ENCODE data around the gene BCR. TPM values are rescaled to one million over a fixed set of nuclear protein-coding genes. Genes with fewer than 3 reads are reported as not detected.

BCR gene
- total and polyA plus RNA-seq, 2 of the 4 experiments (the other 2 are of a cell fraction), result 28.9 to 44.6 TPM

DNA sequence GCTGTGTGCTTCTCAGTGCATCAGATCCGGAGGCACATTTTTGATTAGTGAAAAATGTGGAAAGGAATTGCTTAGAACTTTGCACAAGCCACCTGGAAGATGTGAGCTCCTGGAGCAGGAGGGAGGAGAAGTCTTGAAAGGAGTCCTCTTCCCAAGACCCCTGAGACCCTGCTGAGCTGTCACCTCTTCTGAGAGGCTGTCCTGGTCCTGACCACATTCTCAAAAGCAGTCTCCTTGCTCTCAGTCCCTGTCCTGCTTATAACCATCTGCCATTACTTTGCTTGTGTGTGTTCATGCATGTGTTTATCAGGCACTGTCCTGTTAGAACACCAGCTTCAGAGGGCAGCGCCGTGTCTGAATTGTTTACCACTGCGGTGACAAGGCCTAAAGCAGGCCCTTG is 86.5 kb downstream of the BCR start:
- Histone ChIP-seq H3K9ac (ENCODE audit: low read depth, low read length) (no peak overlapping the region), H2BK5ac (ENCODE audit: low read depth, low read length, poor library complexity, severe bottlenecking) (no peak overlapping the region), H3K9me1 (ENCODE audit: insufficient read depth, low read length) (0 out of 2 replicates have a peak, but pooled peaks cover 7% of the 10 kb centered on the region), H3K23ac (ENCODE audit: low read depth, low read length) (no peak overlapping the region), H4K8ac (ENCODE audit: low read depth in 2 of 2, low read length in 2 of 2) (no peak overlapping the region), H2BK20ac (ENCODE audit: low read depth, low read length) (no peak overlapping the region), H3K4me2 (ENCODE audit: low read depth, low read length) (no peak overlapping the region), H2AFZ (replicated peaks; ENCODE audit: low read length, poor library complexity) (no peak overlapping the region), H2AK5ac (ENCODE audit: low read depth, low read length) (no peak overlapping the region), H2BK15ac (ENCODE audit: low read depth, low read length) (no peak overlapping the region), H3K4me1 (ENCODE audit: control insufficient read depth, insufficient read depth, low read length) (no peaks in the 10 kb centered on the region), H2AK9ac (replicated peaks; ENCODE audit: low read depth, low read length, poor library complexity) (no peak overlapping the region), H3K27ac (ENCODE audit: insufficient read depth, low read length) (no peak overlapping the region), H4K20me1 (ENCODE audit: insufficient read depth, low read length) (no peaks in the 10 kb centered on the region; the same call in 1 of the 2 replicates), H4K5ac (ENCODE audit: low read depth, low read length) (no peak overlapping the region), H3K14ac (replicated peaks; ENCODE audit: low read depth, low read length) (no peak overlapping the region), H3K79me1 (ENCODE audit: low read depth in 1 of 2, low read length in 2 of 2) (no peaks in the 10 kb centered on the region), H3K56ac (ENCODE audit: extremely low read depth, insufficient read depth, low read length) (no peak overlapping the region), H3K4me3 (ENCODE audit: insufficient read depth, low read depth, low read length) (no peak overlapping the region), H4K91ac (ENCODE audit: insufficient read depth, low read depth, low read length) (no peak overlapping the region), H3K4ac (ENCODE audit: low read depth, low read length) (no peak overlapping the region), H3K27me3 (ENCODE audit: control insufficient read depth, insufficient read depth, low read length) (no peaks in the 10 kb centered on the region), H2BK120ac (ENCODE audit: low read depth, low read length) (no peak overlapping the region), H3K36me3 (ENCODE audit: control insufficient read depth, insufficient read depth, low read length) (peaks cover 35% of the 10 kb centered on the region), H3K9me3 (ENCODE audit: control insufficient read depth, insufficient read depth, low read length) (no peaks in the 10 kb centered on the region), H3K18ac (ENCODE audit: low read depth, low read length) (no peak overlapping the region)
- dilution Hi-C loops (cut with HindIII; ENCODE audit: low sequenced_read_pairs, unreplicated experiment), result no loop called here
- no peak for DNase-seq
- BruUV-seq (replicated peaks), result no TSS peak
- ATAC-seq (ENCODE audit: low read depth), result no peak
- CTCF ChIA-PET, result interaction anchor here (0.6 to 1.1 kb wide), 2 partner anchors 22 to 92 kb away, joined by 3 to 4 read pairs; no protein-coding TSS in a partner anchor
- no peak for TF ChIP-seq RCOR1 (IDR thresholded peaks at IDR 0.05; ENCODE audit: insufficient replicate concordance, low read length)
- TF ChIP-seq NFE2L2 (IDR thresholded peaks at IDR 0.05; ENCODE audit: low read depth, low read length), result no peak
- TF ChIP-seq CHD1 (IDR thresholded peaks at IDR 0.05; ENCODE audit: low read depth, low read length), result no peak
- TF ChIP-seq MXI1 (IDR thresholded peaks at IDR 0.05; ENCODE audit: borderline replicate concordance, low read depth, low read length), result no peak
- TF ChIP-seq RAD21 (IDR thresholded peaks at IDR 0.05; ENCODE audit: low read length), result no peak
- TF ChIP-seq, protein P1, sequence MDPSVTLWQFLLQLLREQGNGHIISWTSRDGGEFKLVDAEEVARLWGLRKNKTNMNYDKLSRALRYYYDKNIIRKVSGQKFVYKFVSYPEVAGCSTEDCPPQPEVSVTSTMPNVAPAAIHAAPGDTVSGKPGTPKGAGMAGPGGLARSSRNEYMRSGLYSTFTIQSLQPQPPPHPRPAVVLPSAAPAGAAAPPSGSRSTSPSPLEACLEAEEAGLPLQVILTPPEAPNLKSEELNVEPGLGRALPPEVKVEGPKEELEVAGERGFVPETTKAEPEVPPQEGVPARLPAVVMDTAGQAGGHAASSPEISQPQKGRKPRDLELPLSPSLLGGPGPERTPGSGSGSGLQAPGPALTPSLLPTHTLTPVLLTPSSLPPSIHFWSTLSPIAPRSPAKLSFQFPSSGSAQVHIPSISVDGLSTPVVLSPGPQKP (IDR thresholded peaks at IDR 0.05; ENCODE audit: borderline replicate concordance, low read depth, low read length), result no peak
- no peak for TF ChIP-seq MAFK (IDR thresholded peaks at IDR 0.05; ENCODE audit: low read depth, low read length)
- TF ChIP-seq BHLHE40 (IDR thresholded peaks at IDR 0.05; ENCODE audit: low read depth, low read length), result no peak
- no peak for TF ChIP-seq FOS (IDR thresholded peaks at IDR 0.05; ENCODE audit: low read depth, low read length)
- in situ Hi-C loops (cut with MboI; ENCODE audit: low sequenced_read_pairs), result no loop called here
- POLR2A ChIA-PET (ENCODE audit: unreplicated experiment), result no interaction called here
- intact Hi-C loops (cut with micrococcal nuclease), result no loop called here
- WGBS, 2 experiments (ENCODE audit: extremely low coverage in 2 of 2, insufficient read length in 1 of 2), result 100% methylated on average over 1 of the region's 4 CpGs; no CpG with 5 or more reads in 1 of the 2 experiments

Measured in IMR-90 (cell line).